Measurements from ENCODE around the gene LTBP2.

GRCh38 chr14:74593241-74593953, 18.6 kb downstream of the LTBP2 start:
- TF ChIP-seq, protein P1, sequence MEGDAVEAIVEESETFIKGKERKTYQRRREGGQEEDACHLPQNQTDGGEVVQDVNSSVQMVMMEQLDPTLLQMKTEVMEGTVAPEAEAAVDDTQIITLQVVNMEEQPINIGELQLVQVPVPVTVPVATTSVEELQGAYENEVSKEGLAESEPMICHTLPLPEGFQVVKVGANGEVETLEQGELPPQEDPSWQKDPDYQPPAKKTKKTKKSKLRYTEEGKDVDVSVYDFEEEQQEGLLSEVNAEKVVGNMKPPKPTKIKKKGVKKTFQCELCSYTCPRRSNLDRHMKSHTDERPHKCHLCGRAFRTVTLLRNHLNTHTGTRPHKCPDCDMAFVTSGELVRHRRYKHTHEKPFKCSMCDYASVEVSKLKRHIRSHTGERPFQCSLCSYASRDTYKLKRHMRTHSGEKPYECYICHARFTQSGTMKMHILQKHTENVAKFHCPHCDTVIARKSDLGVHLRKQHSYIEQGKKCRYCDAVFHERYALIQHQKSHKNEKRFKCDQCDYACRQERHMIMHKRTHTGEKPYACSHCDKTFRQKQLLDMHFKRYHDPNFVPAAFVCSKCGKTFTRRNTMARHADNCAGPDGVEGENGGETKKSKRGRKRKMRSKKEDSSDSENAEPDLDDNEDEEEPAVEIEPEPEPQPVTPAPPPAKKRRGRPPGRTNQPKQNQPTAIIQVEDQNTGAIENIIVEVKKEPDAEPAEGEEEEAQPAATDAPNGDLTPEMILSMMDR (IDR thresholded peaks at IDR 0.05; ENCODE audit: low read length): no peak
- no peak for TF ChIP-seq EZH2phosphoT487 (IDR thresholded peaks at IDR 0.05; ENCODE audit: low read length)

Measured in MM.1S (cell line).